Panc1 (cell line): ENCODE measurements around the gene CEP78. TPM values are rescaled to one million over a fixed set of nuclear protein-coding genes. Genes with fewer than 3 reads are reported as not detected.

ENCODE experiments used
- ATAC-seq: fragments of 200-7000 bp; cut with Tn5 transposase; 2 replicates; pipeline ENCODE4 v1.9.1; 2020; ENCODE audit warnings: mild to moderate bottlenecking, moderate library complexity
- BruUV-seq: library from RNA; stranded (reverse); fragments of 400-500 nt; replicated peaks from 2 replicates; lab custom pipeline; 2021; lab: Mats Ljungman, UMichigan
- CTCF ChIA-PET: fragments of 300-600 bp; sonication (Branson Sonifier 250); formaldehyde crosslinking; loops from one replicate; lab custom pipeline; 2022; ENCODE audit warnings: antibody characterized with exemption; lab: Charles Lee
- POLR2A ChIA-PET: fragments of 300-600 bp; sonication (Branson Sonifier 250); formaldehyde crosslinking; loops from one replicate; lab custom pipeline; 2022; ENCODE audit warnings: antibody characterized with exemption; lab: Charles Lee
- DNase-seq: peaks from one replicate; pipeline ENCODE4 v3.0.0-alpha.2; 2010; ENCODE audit warnings: low read depth, low spot score
- H3K27ac ChIP-seq: 2 replicates; pipeline ENCODE4 v1.5.1; 2011; ENCODE audit warnings: mild to moderate bottlenecking, low read length, inconsistent platforms
- H3K27me3 ChIP-seq: fragments of 200-500 bp; sonication (Bioruptor generic); 2 replicates; pipeline ENCODE4 v1.6.0; 2014; ENCODE audit warnings: low read length, inconsistent platforms; ENCODE audit not compliant: control insufficient read depth, insufficient read depth
- H3K36me3 ChIP-seq: fragments of 200-500 bp; sonication (Bioruptor generic); 2 replicates; pipeline ENCODE4 v1.5.1; 2014; ENCODE audit warnings: inconsistent platforms, mild to moderate bottlenecking, low read length, moderate library complexity; ENCODE audit not compliant: control insufficient read depth, insufficient read depth
- H3K4me1 ChIP-seq: 2 replicates; pipeline ENCODE4 v1.5.1; 2011; ENCODE audit warnings: inconsistent platforms, mild to moderate bottlenecking, low read length, moderate library complexity; ENCODE audit not compliant: control insufficient read depth, insufficient read depth
- H3K4me3 ChIP-seq, 2 experiments: 2 replicates each; pipeline ENCODE4 v1.5.1; 2011 to 2012; ENCODE audit warnings: low read depth in 2 of 2, low read length in 2 of 2, mild to moderate bottlenecking in 2 of 2, inconsistent platforms in 1 of 2, moderate library complexity in 1 of 2
- H3K9me3 ChIP-seq: fragments of 200-500 bp; sonication (Bioruptor generic); 2 replicates; pipeline ENCODE4 v1.5.1; 2014; ENCODE audit warnings: low read depth, mild to moderate bottlenecking, inconsistent platforms, low read length, moderate library complexity; ENCODE audit not compliant: control insufficient read depth, insufficient read depth
- POLR2AphosphoS5 ChIP-seq: IDR thresholded peaks from 2 replicates; pipeline ENCODE4 v1.6.1; 2012; ENCODE audit warnings: mild to moderate bottlenecking, low read depth, low read length, moderate library complexity
- SIN3A ChIP-seq: IDR thresholded peaks from 2 replicates; pipeline ENCODE4 v1.6.1; 2012; ENCODE audit warnings: low read depth, mild to moderate bottlenecking, low read length, moderate library complexity, borderline replicate concordance; ENCODE audit not compliant: insufficient read depth
- TCF7L2 ChIP-seq: IDR thresholded peaks from 2 replicates; pipeline ENCODE4 v1.6.1; 2011; ENCODE audit warnings: mild to moderate bottlenecking, low read depth, low read length, inconsistent platforms
- in situ Hi-C: cut with HindIII; loops from 2 replicates; pipeline ENCODE4 v1.10.0; 2016; ENCODE audit warnings: low sequenced_read_pairs, low pct_unique_long_range_greater_than_20kb
- intact Hi-C: fragments of 100-400 bp; cut with micrococcal nuclease; formaldehyde crosslinking; loops from one replicate; pipeline ENCODE4 v1.10.0; 2022; ENCODE audit not compliant: unreplicated experiment
- total RNA-seq: library from RNA; stranded (reverse); gene quantifications from one replicate; pipeline ENCODE4 v1.2.1, GENCODE V29; 2021; ENCODE audit not compliant: unreplicated experiment
- TF ChIP-seq, protein P1 (sequence below): fragments of 450-650 bp; IDR thresholded peaks from 2 replicates; pipeline ENCODE4 v1.5.1; 2017; ENCODE audit warnings: mild to moderate bottlenecking
- TF ChIP-seq, protein P2 (sequence below), 2 experiments: IDR thresholded peaks; 2 replicates each; pipeline ENCODE4 v1.6.1; 2011 to 2012; ENCODE audit warnings: low read depth in 2 of 2, control low read depth in 1 of 2, low read length in 1 of 2, mild to moderate bottlenecking in 1 of 2, moderate library complexity in 1 of 2; ENCODE audit not compliant: insufficient read depth in 1 of 2

CEP78 gene
- total RNA-seq, 1 experiment from 2014 or later: 25.2 TPM

DNA sequence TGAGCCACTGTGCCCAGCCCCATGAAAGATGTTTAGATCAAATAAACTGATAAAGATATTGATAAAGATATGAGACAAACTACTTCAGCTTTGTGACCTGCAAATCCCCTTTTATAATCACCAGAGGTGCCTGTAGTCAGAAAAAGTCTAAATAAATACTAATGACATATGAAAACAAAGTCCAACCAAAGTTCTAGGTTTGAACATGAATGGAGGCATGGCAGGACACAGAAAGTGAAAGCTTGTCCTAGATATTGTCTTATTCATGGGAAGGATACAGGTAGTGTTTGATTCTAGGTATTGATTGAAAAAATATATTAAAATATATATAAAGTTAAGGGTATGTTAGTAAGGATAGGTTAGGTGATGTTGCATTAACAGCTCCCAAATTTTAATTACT is 36.4 kb downstream of the CEP78 start:
- Histone ChIP-seq H3K4me3 (no peak overlapping the region), H3K4me1 (no peaks in the 10 kb centered on the region), H3K36me3 (peaks cover 4% of the 10 kb centered on the region; the same call in 1 of the 2 replicates), H3K9me3 (no peaks in the 10 kb centered on the region), H3K27ac (no peak overlapping the region), H3K27me3 (no peaks in the 10 kb centered on the region)
- ChIA-PET CTCF (no interaction called here), POLR2A (no interaction called here)
- in situ Hi-C loops: no loop called here
- ATAC-seq: no peak
- TF ChIP-seq SIN3A: no peak
- TF ChIP-seq TCF7L2: no peak
- TF ChIP-seq, protein P1, sequence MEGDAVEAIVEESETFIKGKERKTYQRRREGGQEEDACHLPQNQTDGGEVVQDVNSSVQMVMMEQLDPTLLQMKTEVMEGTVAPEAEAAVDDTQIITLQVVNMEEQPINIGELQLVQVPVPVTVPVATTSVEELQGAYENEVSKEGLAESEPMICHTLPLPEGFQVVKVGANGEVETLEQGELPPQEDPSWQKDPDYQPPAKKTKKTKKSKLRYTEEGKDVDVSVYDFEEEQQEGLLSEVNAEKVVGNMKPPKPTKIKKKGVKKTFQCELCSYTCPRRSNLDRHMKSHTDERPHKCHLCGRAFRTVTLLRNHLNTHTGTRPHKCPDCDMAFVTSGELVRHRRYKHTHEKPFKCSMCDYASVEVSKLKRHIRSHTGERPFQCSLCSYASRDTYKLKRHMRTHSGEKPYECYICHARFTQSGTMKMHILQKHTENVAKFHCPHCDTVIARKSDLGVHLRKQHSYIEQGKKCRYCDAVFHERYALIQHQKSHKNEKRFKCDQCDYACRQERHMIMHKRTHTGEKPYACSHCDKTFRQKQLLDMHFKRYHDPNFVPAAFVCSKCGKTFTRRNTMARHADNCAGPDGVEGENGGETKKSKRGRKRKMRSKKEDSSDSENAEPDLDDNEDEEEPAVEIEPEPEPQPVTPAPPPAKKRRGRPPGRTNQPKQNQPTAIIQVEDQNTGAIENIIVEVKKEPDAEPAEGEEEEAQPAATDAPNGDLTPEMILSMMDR: no peak
- TF ChIP-seq, protein P2, sequence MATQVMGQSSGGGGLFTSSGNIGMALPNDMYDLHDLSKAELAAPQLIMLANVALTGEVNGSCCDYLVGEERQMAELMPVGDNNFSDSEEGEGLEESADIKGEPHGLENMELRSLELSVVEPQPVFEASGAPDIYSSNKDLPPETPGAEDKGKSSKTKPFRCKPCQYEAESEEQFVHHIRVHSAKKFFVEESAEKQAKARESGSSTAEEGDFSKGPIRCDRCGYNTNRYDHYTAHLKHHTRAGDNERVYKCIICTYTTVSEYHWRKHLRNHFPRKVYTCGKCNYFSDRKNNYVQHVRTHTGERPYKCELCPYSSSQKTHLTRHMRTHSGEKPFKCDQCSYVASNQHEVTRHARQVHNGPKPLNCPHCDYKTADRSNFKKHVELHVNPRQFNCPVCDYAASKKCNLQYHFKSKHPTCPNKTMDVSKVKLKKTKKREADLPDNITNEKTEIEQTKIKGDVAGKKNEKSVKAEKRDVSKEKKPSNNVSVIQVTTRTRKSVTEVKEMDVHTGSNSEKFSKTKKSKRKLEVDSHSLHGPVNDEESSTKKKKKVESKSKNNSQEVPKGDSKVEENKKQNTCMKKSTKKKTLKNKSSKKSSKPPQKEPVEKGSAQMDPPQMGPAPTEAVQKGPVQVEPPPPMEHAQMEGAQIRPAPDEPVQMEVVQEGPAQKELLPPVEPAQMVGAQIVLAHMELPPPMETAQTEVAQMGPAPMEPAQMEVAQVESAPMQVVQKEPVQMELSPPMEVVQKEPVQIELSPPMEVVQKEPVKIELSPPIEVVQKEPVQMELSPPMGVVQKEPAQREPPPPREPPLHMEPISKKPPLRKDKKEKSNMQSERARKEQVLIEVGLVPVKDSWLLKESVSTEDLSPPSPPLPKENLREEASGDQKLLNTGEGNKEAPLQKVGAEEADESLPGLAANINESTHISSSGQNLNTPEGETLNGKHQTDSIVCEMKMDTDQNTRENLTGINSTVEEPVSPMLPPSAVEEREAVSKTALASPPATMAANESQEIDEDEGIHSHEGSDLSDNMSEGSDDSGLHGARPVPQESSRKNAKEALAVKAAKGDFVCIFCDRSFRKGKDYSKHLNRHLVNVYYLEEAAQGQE (IDR thresholded peaks at IDR 0.05; ENCODE audit: insufficient read depth in 1 of 2, low read depth in 2 of 2, low read length in 1 of 2): no peak
- DNase-seq: no peak
- no TSS peak for BruUV-seq
- intact Hi-C loops: no loop called here

DNA sequence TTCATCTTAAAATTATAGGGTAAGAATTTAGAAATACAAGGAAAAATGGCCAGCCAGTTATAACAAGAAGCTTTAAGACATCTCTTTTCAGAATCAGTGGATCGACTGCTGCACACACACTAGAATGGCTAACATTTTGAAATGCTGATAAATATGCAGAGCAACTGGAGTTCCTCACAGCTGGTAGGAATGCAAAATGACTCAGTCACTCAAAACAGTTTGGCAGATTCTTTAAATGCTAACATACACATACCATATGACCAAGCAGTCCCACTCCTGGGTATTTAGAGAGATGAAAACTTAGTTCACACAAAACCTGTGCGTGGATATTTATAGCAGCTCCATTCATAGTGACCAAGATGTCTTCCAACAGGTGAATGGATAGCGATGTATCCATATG is 37.9 kb downstream of the CEP78 start:
- H3K27ac ChIP-seq: no peak overlapping the region
- ChIA-PET CTCF (interaction anchor here (0.6 kb wide), 1 partner anchor 85 kb away, joined by 4 read pairs; no protein-coding TSS in a partner anchor), POLR2A (no interaction called here)
- DNase-seq (no peak), ATAC-seq (no peak)
- BruUV-seq: no TSS peak
- intact Hi-C loops: no loop called here
- no peak for TF ChIP-seq SIN3A
- TF ChIP-seq, protein P1: no peak
- TF ChIP-seq, protein P2 (IDR thresholded peaks at IDR 0.05; ENCODE audit: insufficient read depth in 1 of 2, low read depth in 2 of 2, low read length in 1 of 2): no peak
- no peak for TF ChIP-seq POLR2AphosphoS5
- no peak for TF ChIP-seq TCF7L2
- no peak overlapping the region for H3K4me3 ChIP-seq
- H3K36me3 ChIP-seq: peaks cover 4% of the 10 kb centered on the region; the same call in 1 of the 2 replicates
- no peaks in the 10 kb centered on the region for H3K4me1 ChIP-seq
- H3K9me3 ChIP-seq: no peaks in the 10 kb centered on the region
- in situ Hi-C loops: no loop called here
- H3K27me3 ChIP-seq: no peaks in the 10 kb centered on the region
